HEK293 (cell line): ENCODE data around the gene FGFBP3.
A peak's percentile ranks its signal among the peaks of the same experiment; 100 is the strongest.

ENCODE experiments used
- CTCF ChIA-PET: fragments of 350-600 bp; formaldehyde crosslinking; extraction: SDS; loops from one replicate; lab custom pipeline; 2021; ENCODE audit warnings: antibody characterized with exemption; lab: Yijun Ruan, JAX
- POLR2A ChIA-PET: fragments of 300-600 bp; formaldehyde crosslinking; extraction: SDS; loops from one replicate; lab custom pipeline; 2020; ENCODE audit warnings: antibody characterized with exemption, inconsistent platforms; lab: Yijun Ruan, JAX
- H3K27ac ChIP-seq: fragments of 200-500 bp; sonication (Bioruptor generic); 2 replicates; pipeline ENCODE4 v1.5.1; 2014; ENCODE audit warnings: low read depth, low read length, control low read depth, inconsistent platforms; ENCODE audit errors: extremely low read depth
- H3K36me3 ChIP-seq, 2 experiments: fragments of 200-500 bp in 1 of 2; sonication (Bioruptor generic) in 1 of 2; 1 replicate in 1 of 2; 2 replicates in 1 of 2; pipeline ENCODE4 v1.5.1; 2014 to 2017; ENCODE audit warnings: inconsistent platforms in 2 of 2, low read length in 2 of 2; ENCODE audit not compliant: control insufficient read depth in 2 of 2, insufficient read depth in 1 of 2
- H3K4me1 ChIP-seq: fragments of 200-500 bp; sonication (Bioruptor generic); 2 replicates; pipeline ENCODE4 v1.5.1; 2014; ENCODE audit warnings: mild to moderate bottlenecking, low read length, inconsistent platforms; ENCODE audit not compliant: control insufficient read depth, insufficient read depth
- H3K4me3 ChIP-seq: 2 replicates; pipeline ENCODE4 v1.5.1; 2011; ENCODE audit warnings: low read depth, mild to moderate bottlenecking, control low read depth, low read length, moderate library complexity
- H3K9me3 ChIP-seq: fragments of 200-500 bp; sonication (Bioruptor generic); 2 replicates; pipeline ENCODE4 v1.5.1; 2014; ENCODE audit warnings: low read depth, low read length, inconsistent platforms; ENCODE audit not compliant: control insufficient read depth, insufficient read depth
- KLF8 ChIP-seq: fragments of 450-650 bp; formaldehyde crosslinking; IDR thresholded peaks from 2 replicates; pipeline ENCODE4 v1.5.1; 2016; ENCODE audit warnings: missing biosample characterization, missing genetic modification characterization
- KLF9 ChIP-seq: fragments of 450-650 bp; formaldehyde crosslinking; IDR thresholded peaks from 2 replicates; pipeline ENCODE4 v1.5.1; 2016; ENCODE audit warnings: missing biosample characterization, missing genetic modification characterization, low read depth
- MYNN ChIP-seq: fragments of 450-650 bp; formaldehyde crosslinking; IDR thresholded peaks from 2 replicates; pipeline ENCODE4 v1.5.1; 2016; ENCODE audit warnings: missing biosample characterization, missing genetic modification characterization, borderline replicate concordance
- MZF1 ChIP-seq: fragments of 450-650 bp; formaldehyde crosslinking; IDR thresholded peaks from 2 replicates; pipeline ENCODE4 v1.5.1; 2017; ENCODE audit warnings: missing biosample characterization, missing genetic modification characterization, borderline replicate concordance
- REPIN1 ChIP-seq: fragments of 450-650 bp; formaldehyde crosslinking; IDR thresholded peaks from 2 replicates; pipeline ENCODE4 v1.5.1; 2017; ENCODE audit warnings: missing biosample characterization, missing genetic modification characterization, low read depth
- TCF7L2 ChIP-seq: IDR thresholded peaks from 2 replicates; pipeline ENCODE4 v1.6.1; 2011; ENCODE audit warnings: low read depth, mild to moderate bottlenecking, inconsistent platforms, low read length, moderate library complexity, borderline replicate concordance
- ZBTB1 ChIP-seq: fragments of 450-650 bp; formaldehyde crosslinking; IDR thresholded peaks from 2 replicates; pipeline ENCODE4 v1.5.1; 2016; ENCODE audit warnings: missing biosample characterization, missing genetic modification characterization
- ZBTB11 ChIP-seq: fragments of 450-650 bp; formaldehyde crosslinking; conservative IDR thresholded peaks from 2 replicates; pipeline ENCODE4 v1.5.1; 2016; ENCODE audit warnings: low read depth, missing biosample characterization, missing genetic modification characterization
- ZBTB21 ChIP-seq: fragments of 450-650 bp; formaldehyde crosslinking; IDR thresholded peaks from 2 replicates; pipeline ENCODE4 v1.5.1; 2017; ENCODE audit warnings: missing biosample characterization, missing genetic modification characterization
- ZBTB6 ChIP-seq: fragments of 450-650 bp; formaldehyde crosslinking; IDR thresholded peaks from 2 replicates; pipeline ENCODE4 v1.5.1; 2017; ENCODE audit warnings: missing biosample characterization, missing genetic modification characterization
- ZNF121 ChIP-seq: fragments of 450-650 bp; formaldehyde crosslinking; IDR thresholded peaks from 2 replicates; pipeline ENCODE4 v1.5.1; 2016; ENCODE audit warnings: missing biosample characterization, missing genetic modification characterization
- ZNF16 ChIP-seq: fragments of 450-650 bp; formaldehyde crosslinking; IDR thresholded peaks from 2 replicates; pipeline ENCODE4 v1.5.1; 2016; ENCODE audit warnings: low read depth, missing biosample characterization, missing genetic modification characterization
- ZNF248 ChIP-seq: fragments of 450-650 bp; formaldehyde crosslinking; IDR thresholded peaks from 2 replicates; pipeline ENCODE4 v1.5.1; 2017; ENCODE audit warnings: missing biosample characterization, missing genetic modification characterization
- ZNF473 ChIP-seq: fragments of 450-650 bp; formaldehyde crosslinking; IDR thresholded peaks from 2 replicates; pipeline ENCODE4 v1.5.1; 2017; ENCODE audit warnings: missing biosample characterization, missing genetic modification characterization
- ZNF544 ChIP-seq: fragments of 450-650 bp; formaldehyde crosslinking; IDR thresholded peaks from 2 replicates; pipeline ENCODE4 v1.5.0; 2017; ENCODE audit warnings: missing biosample characterization, missing genetic modification characterization
- ZNF560 ChIP-seq: fragments of 450-650 bp; formaldehyde crosslinking; IDR thresholded peaks from 2 replicates; pipeline ENCODE4 v1.5.1; 2017; ENCODE audit warnings: missing biosample characterization, missing genetic modification characterization, borderline replicate concordance
- ZNF626 ChIP-seq: fragments of 450-650 bp; sonication (Bioruptor Pico); formaldehyde crosslinking; IDR thresholded peaks from 2 replicates; pipeline ENCODE4 v1.5.1; 2018; ENCODE audit warnings: missing biosample characterization, missing genetic modification characterization, inconsistent platforms
- ZNF677 ChIP-seq: fragments of 450-650 bp; IDR thresholded peaks from 2 replicates; pipeline ENCODE4 v1.5.0; 2018; ENCODE audit warnings: missing biosample characterization, mild to moderate bottlenecking, missing genetic modification characterization, moderate library complexity
- ZNF692 ChIP-seq: fragments of 450-650 bp; formaldehyde crosslinking; IDR thresholded peaks from 2 replicates; pipeline ENCODE4 v1.5.1; 2016; ENCODE audit warnings: missing biosample characterization, missing genetic modification characterization
- ZNF747 ChIP-seq: fragments of 450-650 bp; formaldehyde crosslinking; IDR thresholded peaks from 2 replicates; pipeline ENCODE4 v1.5.1; 2016; ENCODE audit warnings: missing biosample characterization, missing genetic modification characterization
- ZNF76 ChIP-seq: fragments of 450-650 bp; formaldehyde crosslinking; IDR thresholded peaks from 2 replicates; pipeline ENCODE4; 2016; ENCODE audit warnings: low read depth, missing biosample characterization, missing genetic modification characterization, borderline replicate concordance
- ZNF768 ChIP-seq: fragments of 450-650 bp; formaldehyde crosslinking; IDR thresholded peaks from 2 replicates; pipeline ENCODE4 v1.5.1; 2018; ENCODE audit warnings: missing biosample characterization, mild to moderate bottlenecking, missing genetic modification characterization
- ZNF792 ChIP-seq: fragments of 450-650 bp; formaldehyde crosslinking; IDR thresholded peaks from 2 replicates; pipeline ENCODE4 v1.5.1; 2016; ENCODE audit warnings: missing biosample characterization, missing genetic modification characterization
- ZSCAN16 ChIP-seq: fragments of 450-650 bp; formaldehyde crosslinking; IDR thresholded peaks from 2 replicates; pipeline ENCODE4 v1.5.1; 2016; ENCODE audit warnings: missing biosample characterization, missing genetic modification characterization
- ZSCAN5A ChIP-seq: fragments of 450-650 bp; formaldehyde crosslinking; IDR thresholded peaks from 2 replicates; pipeline ENCODE4 v1.5.1; 2016; ENCODE audit warnings: missing biosample characterization, missing genetic modification characterization

FGFBP3 gene

GRCh38 chr10:91910467-91910866 is 1.2 kb upstream of the FGFBP3 start:
- Histone ChIP-seq H3K9me3 (no peaks in the 10 kb centered on the region), H3K27ac (no peak overlapping the region), H3K36me3 (peaks cover 0 to 3% of the 10 kb centered on the region in 2 experiments; a peak in 1 of 3 replicates), H3K4me1 (peaks cover 2% of the 10 kb centered on the region; the same call in 1 of the 2 replicates), H3K4me3 (no peak overlapping the region)
- ChIA-PET CTCF (interaction anchor here (0.6 to 1.3 kb wide), 7 partner anchors 9 to 613 kb away, joined by 3 to 6 read pairs (median 4); no protein-coding TSS in a partner anchor), POLR2A (no interaction called here)
- TF ChIP-seq ZNF768 = no peak

GRCh38 chr10:91908337-91909116 is 759 bp downstream of the FGFBP3 start:
- no peaks in the 10 kb centered on the region for H3K9me3 ChIP-seq
- ChIA-PET POLR2A (interaction anchor here (0.6 to 2.8 kb wide), 7 partner anchors 10 to 939 kb away, joined by 3 to 18 read pairs (median 6); partner anchors contain the start of genes BTAF1 and TNKS2), CTCF (interaction anchor here (0.6 to 1.7 kb wide), 12 partner anchors 15 to 522 kb away, joined by 3 to 6 read pairs (median 4); partner anchors contain the start of gene BTAF1)
- peaks cover 2% of the 10 kb centered on the region; the same call in 1 of the 2 replicates for H3K4me1 ChIP-seq
- H3K27ac ChIP-seq = peak overlapping the region; percentile 79; the same call in 1 of the 2 replicates
- peaks cover 0 to 3% of the 10 kb centered on the region in 2 experiments; a peak in 1 of 3 replicates for H3K36me3 ChIP-seq
- H3K4me3 ChIP-seq = peak overlapping the region; percentile 56
- TF ChIP-seq ZNF677 (tag by site-specific recombination) (no peak), ZBTB6 (tag by site-specific recombination) (no peak), ZNF76 (tag by site-specific recombination) (peak; percentile 43; the same call in 1 of the 2 replicates), ZNF747 (tag by site-specific recombination) (no peak), ZNF16 (no peak), KLF9 (tag by site-specific recombination) (no peak), ZSCAN16 (tag by site-specific recombination) (peak; percentile 82), ZBTB1 (no peak), TCF7L2 (no peak), ZNF473 (tag by site-specific recombination) (no peak), MZF1 (tag by site-specific recombination) (no peak; the same call in 1 of the 2 replicates), ZNF792 (tag by site-specific recombination) (no peak; the same call in 1 of the 2 replicates), MYNN (no peak), ZBTB11 (tag by site-specific recombination) (peak; percentile 41; the same call in 1 of the 2 replicates), ZNF248 (tag by site-specific recombination) (no peak), ZNF121 (tag by site-specific recombination) (no peak), REPIN1 (tag by site-specific recombination) (no peak), ZNF560 (tag by site-specific recombination) (no peak), ZSCAN5A (tag by site-specific recombination) (peak; percentile 81; the same call in 1 of the 2 replicates), KLF8 (tag by site-specific recombination) (peak; percentile 52; the same call in 1 of the 2 replicates), ZNF544 (no peak), ZBTB21 (tag by site-specific recombination) (no peak), ZNF692 (tag by site-specific recombination) (peak; percentile 93), ZNF626 (tag by site-specific recombination) (0 out of 2 replicates have a peak, but pooled peaks have one; percentile 75)
